ENCODE data around the gene FAM168B. TPM values are rescaled to one million over a fixed set of nuclear protein-coding genes. Genes with fewer than 3 reads are reported as not detected.

Gene FAM168B
- polyA plus RNA-seq, 3 donors = 120 to 121 (median 121) TPM

DNA sequence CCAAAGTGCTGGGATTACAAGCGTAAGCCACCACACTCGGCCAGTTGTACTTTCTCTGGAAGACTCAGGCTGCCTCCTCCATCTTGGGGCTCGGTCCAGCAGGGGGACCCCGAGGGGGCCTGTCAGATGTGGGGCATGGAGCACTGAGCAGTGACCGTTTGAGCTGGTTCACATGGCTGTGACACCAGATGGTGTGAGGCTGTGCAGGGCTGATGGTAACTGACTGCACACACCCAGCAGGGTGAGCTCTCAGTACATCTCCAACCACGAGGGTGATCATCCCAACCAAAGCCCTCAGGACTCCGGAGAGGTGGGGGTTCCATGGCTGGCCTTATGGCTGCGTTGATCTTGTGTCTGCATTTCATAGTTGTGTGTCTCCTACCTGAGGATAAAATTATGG lies 63.4 kb downstream of the FAM168B start:
- DNase-seq (ENCODE audit: low read depth in 3 of 3, low spot score in 2 of 3) = no peak

DNA sequence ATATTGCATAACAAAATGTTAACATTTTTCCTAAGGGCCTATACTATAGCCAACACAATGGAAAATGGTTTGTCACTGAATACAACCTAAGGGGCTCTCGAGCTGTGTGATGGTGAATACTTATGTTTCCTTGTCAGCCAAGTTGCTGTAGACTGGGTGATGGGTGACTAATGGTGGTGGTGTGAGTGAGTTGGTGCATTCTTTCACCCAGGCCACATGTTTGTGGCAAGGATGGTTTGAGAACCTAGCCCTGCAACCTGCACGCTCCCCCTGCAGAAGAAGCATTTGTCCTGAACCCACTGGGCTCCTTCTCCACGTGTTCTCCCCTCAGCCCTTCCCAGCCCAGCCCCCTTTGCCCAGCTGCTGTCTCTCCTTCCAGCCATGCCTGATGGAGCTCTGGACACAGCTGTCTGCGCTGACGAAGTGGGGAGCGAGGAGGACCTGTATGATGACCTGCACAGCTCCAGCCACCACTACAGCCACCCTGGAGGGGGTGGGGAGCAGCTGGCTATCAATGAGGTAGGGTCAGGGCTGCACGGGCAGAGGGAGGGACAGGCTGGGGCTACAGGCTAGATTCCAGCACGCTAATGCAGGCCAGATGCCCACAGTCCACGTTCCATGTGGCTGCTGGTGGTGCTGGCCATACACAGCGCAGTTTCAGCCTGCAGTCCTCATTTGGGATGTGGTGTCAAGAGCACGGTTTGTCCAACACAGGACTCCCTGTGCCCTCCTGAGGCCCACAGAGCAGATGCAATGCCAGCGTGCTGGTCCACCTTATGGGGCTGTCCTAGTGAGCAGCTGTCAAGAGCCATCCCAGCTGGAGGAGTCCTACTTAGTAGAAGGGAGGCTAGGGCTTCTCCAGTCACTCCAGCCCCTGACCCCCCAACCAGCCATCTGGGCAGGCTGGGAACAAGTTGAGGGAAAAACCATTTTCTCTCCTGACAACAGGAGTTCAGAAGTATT lies 65.4 kb downstream of the FAM168B start:
- no peak for DNase-seq (ENCODE audit: low read depth in 3 of 3, low spot score in 2 of 3)

DNA sequence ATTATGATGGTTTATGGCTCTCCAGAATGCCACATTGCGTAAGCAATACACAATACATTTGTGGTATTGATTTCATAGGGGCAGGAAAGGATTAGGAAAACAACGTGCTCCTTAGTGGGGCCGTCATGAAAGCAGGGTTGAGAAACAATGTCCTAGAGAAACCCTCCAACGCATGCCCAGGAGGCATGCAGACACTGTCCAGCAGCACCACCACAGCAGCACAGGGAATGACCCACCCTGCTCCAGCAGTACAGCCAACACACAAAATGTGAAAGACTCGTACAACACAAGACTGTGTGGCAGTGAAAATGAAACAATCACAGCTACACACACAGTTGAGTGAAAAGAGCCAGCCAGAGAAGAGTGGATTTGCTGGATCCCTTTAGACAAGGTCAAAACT lies 66.3 kb downstream of the FAM168B start:
- no peak for DNase-seq (ENCODE audit: low read depth in 3 of 3, low spot score in 2 of 3)

DNA sequence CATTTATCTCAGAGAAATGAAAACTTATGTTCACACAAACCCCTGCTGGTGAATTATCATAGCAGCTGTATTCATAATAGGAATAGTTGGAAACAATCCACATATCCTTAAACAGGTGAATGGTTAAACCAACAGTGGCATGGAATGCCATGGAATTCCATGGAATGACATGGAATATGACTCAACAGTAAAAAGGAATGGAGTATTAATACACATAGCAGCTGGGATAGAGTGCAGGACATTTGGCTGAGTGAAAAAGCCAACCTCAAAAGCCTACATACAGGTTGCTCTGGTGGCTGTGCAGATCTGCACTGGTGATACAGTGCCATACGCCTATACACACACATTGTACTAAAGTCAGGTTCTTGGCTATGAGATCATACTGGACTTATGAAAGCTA lies 69.5 kb downstream of the FAM168B start:
- DNase-seq (ENCODE audit: low read depth in 3 of 3, low spot score in 2 of 3) = no peak

DNA sequence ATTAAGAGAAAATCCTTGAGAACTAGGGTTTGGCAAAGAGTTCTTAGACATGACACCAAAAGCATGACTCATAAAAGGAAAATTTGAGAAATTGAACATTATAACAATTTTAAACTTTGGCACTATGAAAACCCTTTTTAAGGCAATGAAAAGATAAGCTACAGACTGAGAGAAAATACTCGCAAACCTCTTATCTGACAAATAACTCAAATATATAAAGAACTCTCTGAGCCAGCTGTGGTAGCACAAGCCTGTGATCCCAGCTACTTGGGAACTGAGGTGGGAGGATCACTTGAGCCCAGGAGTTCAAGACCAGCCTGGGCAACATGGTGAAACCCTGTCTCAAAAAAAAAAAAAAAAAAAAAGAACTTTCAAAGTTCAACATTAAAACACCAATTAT lies 70.5 kb downstream of the FAM168B start:
- DNase-seq (ENCODE audit: low read depth in 3 of 3, low spot score in 2 of 3) = no peak

DNA sequence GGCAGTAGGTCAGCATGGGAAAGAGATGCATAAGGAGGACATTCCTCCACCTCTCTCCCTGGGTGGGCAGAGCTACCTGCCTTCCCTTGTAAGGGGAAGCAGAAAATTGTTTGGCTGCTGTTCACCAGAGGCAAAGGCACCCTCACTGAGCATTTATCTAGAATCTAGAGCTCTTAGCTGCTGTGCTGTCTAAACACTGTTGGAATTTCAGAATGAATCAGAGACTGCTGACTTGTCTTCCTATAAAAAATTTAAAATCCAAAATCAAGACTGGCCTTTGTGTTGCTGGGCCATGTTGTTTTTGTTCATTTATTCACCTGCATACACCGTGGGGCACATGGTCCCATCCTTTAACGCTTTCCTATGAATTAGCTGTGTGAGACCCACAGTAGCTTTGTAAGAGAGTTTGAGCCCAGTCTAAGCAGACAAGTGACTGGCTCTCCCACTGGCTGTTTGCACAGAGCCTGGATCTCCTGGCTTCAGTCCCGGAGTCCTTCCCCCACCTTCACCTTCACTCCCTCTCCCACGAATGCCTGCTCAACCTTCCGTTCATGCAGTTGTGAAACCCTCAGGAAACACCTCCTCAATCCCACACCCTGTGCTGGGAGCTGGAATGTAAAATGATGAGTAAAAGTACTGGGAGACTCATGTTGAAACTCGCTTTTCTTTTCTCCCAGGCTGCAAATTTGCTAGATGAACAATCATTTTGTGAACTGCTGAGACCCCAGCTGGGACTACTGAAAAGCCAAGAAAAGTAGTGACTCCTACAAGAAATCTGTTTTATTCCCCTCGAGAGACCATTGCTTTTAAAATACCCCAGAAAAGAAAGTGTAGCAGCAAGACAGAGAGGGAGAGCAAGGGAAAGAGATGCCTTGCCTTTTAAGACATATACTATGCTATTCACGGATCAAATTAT lies 76.2 kb downstream of the FAM168B start:
- DNase-seq (ENCODE audit: low read depth in 3 of 3, low spot score in 2 of 3) = no peak

DNA sequence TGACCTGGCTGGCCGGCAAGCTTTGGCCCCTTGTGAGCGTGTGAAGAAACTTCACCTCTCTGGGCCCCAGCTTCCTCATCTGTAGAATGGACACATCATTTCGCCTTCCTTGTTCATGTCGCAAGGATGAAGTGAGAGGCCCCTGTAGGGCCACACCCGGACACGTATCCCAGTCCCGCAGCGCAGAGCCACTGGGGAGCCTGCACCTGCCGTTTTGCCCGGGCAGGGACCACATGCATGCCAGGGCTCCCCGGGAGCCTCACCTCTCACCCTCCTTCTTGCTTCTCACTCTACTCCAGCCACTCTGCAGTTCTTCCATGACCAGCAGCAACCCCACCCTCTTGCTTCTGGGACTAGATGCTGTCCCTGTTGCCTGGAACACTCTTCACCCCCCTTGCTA lies 77.5 kb downstream of the FAM168B start:
- DNase-seq (ENCODE audit: low read depth in 3 of 3, low spot score in 2 of 3) = no peak

DNA sequence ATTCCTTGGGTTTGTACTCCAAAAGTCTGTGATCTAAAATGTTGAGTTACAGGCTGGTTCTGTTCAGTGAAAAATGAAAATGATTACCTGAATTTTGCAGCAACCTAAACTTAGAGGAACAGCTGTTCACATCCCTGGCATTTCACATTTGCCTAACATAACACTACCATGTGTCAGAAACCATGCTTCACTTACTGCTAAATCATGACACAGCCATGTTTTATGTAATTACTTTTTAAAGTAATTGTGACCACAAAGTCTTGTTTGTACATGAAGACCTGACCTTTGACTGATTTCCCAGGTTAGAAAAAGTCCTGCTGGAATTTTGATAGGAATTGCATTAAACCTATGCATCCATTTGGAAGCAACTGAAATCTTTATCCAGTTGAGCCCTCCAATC lies 79.1 kb downstream of the FAM168B start:
- DNase-seq (ENCODE audit: low read depth in 3 of 3, low spot score in 2 of 3) = no peak

DNA sequence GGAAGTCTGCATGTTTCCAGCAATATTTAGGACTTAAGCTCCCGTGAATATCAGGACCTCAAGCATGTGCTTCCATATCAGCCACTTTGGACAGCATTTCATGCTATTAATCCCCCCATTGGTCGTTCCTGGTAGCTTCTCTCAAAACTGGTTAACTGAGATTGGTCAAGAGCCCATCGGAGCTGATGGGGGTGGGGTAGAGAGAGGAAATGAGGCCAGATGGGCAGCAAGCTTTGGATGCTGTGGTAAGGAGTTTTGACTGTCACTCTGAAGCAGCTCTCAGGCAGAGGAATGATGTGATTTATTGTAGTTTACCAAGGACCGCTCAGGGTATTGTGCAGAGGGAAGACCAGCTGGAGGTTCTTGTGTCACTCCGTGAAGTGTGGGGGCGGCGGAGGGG lies 81.8 kb downstream of the FAM168B start:
- DNase-seq (ENCODE audit: low read depth in 3 of 3, low spot score in 2 of 3) = no peak

DNA sequence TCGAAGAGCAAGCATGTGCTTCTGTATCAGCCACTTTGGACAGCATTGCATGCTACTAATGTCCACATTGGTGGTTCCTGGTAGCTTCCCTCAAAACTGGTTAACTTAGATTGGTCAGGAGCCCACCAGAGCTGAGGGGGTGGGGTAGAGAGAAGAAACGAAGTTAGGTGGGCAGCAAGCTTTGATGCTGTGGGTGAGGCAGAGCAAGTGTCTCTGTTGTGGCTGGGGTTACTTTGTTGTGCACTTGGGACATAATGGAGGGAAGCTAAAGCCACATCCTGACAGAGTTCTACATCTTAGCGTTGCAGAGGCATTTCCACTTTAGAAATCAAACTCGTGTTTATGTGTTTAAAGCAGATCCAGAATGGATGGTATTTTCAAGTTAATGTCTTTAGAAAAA lies 82.7 kb downstream of the FAM168B start:
- no peak for DNase-seq (ENCODE audit: low read depth in 3 of 3, low spot score in 2 of 3)

DNA sequence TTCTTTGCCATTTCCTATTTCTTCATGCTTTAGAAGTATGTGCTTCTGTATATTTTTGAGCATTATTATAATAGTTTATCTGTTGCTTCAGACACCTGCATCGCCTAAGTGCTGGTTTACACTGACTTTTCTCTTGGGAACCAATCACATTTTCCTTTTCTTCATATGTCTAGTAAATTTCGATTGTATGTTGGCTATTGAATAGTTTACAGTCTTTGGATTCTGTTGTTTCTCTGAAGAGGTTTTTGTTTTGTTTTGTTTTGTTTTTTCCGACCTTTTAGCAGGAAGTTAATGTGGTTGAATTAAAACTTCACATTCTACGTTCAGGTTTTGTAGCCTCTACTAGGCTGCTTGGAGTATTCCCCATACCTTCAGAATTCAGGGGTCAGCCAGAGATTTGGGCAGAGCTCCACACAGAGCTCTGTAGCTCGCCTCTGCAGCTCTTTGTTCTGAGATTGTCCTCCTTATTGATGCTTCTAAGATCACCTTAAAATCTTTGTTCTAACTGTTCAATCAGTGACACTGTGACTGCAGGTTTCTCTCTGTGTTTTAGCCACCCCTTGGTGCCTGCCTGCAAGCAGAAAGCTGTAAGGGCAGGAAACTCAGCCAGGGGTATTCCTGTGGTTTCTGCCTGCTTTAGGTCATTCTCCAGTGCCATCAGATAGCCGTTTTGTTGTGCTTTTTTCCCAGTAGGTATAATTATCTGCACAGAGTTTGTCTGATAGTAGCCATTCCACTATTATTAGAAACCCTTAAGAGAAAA lies 83.4 kb downstream of the FAM168B start:
- no peak for DNase-seq (ENCODE audit: low read depth in 3 of 3, low spot score in 2 of 3)

DNA sequence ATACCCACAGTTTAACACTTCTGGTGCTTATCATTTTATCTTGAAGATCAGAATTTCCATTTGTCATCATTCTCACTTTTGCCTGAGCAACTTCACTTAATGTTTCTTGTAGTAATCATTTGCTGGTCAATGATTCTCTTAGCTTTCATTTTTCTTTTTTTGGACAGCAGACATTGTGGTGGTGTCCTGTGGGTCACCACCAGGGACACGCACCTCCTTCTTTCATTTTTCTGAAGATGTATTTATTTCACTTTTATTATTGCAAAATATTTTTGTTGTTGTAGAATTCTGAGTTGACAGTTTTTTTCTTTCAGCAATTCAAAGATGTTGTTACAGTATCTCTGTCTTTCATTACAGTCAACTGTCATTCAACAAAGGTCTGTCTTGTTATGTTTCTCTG lies 84.3 kb downstream of the FAM168B start:
- no peak for DNase-seq (ENCODE audit: low read depth in 3 of 3, low spot score in 2 of 3)

DNA sequence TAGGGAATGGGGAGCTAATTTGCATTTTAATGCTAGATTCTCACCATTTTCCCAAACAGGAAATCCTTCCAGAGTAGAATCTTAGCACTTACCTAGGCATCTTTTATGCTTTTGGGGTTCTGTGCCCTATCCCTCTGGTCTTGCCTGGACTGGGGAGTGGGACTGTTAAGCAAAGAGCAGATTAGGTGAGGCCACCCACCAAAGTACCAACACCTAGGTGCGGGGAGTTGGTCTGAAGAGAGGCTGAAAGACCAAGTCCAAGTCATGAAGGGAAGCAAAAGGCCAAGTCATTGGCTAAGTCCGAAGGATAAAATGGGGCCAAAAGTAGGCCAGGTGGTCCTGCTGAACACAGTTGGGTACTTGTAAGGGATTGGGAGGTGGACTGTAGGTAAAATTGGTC lies 86.7 kb downstream of the FAM168B start:
- DNase-seq (ENCODE audit: low read depth in 3 of 3, low spot score in 2 of 3) = no peak

DNA sequence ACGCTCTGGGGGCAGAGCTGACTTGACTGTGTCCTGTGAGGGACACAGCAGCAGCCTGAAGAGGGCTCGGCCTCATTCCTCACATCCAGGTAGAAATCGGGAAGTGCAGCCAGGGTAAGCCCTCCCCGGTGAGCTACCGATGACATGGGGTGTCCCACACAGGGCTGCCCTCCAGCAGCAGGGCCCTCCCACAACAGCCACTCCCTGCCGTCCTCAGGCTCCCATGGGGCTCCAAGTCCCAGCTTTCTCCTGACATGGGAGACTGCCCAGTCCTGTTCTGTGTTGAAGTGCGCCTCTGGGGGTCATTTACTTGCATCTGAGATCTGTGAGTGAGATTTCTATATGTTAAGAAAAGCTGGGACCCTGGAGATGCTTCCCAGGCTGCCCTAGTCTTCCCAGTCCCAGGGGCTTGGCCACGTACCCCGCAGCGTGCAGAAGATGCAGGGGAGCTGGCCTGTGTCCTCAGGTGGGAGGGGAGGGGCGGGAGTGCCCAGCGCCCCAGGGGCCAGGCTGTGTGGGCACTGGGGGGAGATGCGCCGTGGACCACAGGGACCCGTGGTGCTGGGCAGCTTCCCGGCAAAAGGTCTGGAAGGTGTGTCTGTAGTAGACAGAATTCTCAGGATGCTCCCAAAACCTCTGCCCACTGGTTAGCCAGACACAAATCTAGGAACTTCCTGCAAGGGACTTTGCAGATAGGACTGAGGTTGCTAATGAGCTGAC lies 87.9 kb downstream of the FAM168B start:
- DNase-seq (ENCODE audit: low read depth in 3 of 3, low spot score in 2 of 3) = no peak

DNA sequence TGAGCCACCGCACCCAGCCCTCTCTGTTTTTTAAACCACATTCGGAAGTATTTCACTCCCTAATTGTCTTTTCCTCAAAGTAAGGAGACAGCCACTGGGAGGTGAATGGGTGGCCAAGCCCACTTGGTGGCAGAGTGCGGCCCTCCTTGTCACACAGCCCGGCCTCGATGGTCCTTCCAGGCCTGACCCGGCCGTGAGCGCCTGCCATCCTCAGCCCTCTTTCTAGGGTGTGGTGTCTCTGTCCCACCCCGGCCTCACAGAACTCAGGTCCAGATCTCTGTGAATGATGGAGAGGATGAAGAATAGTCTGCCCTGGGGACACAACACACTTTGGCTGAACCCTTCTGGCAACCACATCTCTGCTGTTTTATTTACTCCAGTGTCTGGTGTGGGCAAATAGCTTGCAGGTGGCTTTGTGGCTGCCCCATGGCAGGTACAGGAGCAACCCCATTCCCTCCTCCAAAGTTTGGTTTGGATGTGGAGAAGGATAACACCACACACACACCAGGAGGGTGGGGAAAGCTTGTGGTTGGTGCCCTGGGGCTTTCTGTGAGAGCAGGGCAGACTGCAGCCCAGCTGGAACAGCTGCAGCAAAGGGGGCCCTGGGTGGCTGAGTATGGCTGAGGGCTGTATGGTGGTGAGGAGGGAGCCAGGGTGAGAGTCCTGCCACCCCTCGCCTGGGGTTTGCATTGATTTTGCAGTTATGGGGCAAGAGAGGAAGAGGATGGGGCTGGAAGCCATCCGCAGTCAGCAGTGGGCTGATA lies 88.6 kb downstream of the FAM168B start:
- no peak for DNase-seq (ENCODE audit: low read depth in 3 of 3, low spot score in 2 of 3)

DNA sequence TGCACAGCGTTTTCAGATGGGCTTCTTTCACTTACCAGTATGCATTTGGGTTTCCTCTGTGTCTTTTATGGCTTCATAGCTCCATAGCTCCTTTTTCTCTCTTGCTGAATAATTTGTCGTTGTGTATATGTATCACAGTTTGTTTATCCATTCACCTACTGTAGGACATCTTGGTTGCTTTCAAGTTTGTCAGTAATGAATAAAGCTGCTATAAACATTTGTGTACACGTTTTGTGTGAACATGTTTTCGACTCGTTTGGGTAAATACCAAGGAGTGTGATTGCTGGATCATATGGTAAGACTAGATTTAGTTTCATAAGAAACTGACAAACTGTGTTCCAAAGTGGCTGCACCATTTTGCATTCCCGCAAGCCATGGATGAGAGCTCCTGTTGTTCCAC lies 94.7 kb downstream of the FAM168B start:
- no peak for DNase-seq (ENCODE audit: low read depth in 3 of 3, low spot score in 2 of 3)

Data from right renal cortex interstitium (tissue), 3 donors.